SK-N-SH (cell line): ENCODE results near the gene CTAG1B. TPM values are rescaled to one million over a fixed set of nuclear protein-coding genes. Genes with fewer than 3 reads are reported as not detected.
"Not testable (repeated sequence)": the region's sequence is repeated elsewhere in the genome, so short reads cannot be mapped to it uniquely, and the experiment has no call there.

Experiments used
- CTCF ChIA-PET: fragments of 300-600, 350-600 bp; formaldehyde crosslinking; extraction: SDS; loops from one replicate; lab custom pipeline; 2021; lab: Yijun Ruan, JAX
- POLR2A ChIA-PET: fragments of 350-600 bp; sonication (Branson Sonifier 250); formaldehyde crosslinking; extraction: SDS; loops from one replicate; lab custom pipeline; 2020; ENCODE audit warnings: antibody characterized with exemption, inconsistent platforms; lab: Yijun Ruan, JAX
- DNase-seq: peaks from one replicate; pipeline ENCODE4 v3.0.0; 2012
- H2AFZ ChIP-seq: fragments of 200-600 bp; sonication (generic); 2 replicates; pipeline ENCODE4 v1.8.1; 2016; ENCODE audit warnings: antibody characterized with exemption, mild to moderate bottlenecking, low read depth
- H3F3A ChIP-seq: fragments of 200-600 bp; sonication (generic); replicated peaks from 2 replicates; pipeline ENCODE3; 2016; ENCODE audit warnings: antibody characterized with exemption, mild to moderate bottlenecking; ENCODE audit not compliant: insufficient read depth
- H3K27ac ChIP-seq, 2 experiments: fragments of 200-500 bp in 1 of 2; fragments of 200-600 bp in 1 of 2; sonication (Bioruptor generic) in 1 of 2; sonication (generic), shearing (Covaris generic) in 1 of 2; 2 replicates each; pipeline versions ENCODE4 v1.5.1 to v1.6.1; 2014 to 2016; ENCODE audit warnings: low read depth in 2 of 2, inconsistent platforms in 1 of 2, low read length in 1 of 2, mild to moderate bottlenecking in 1 of 2, mixed read lengths in 1 of 2
- H3K27me3 ChIP-seq: fragments of 200-600 bp; sonication (generic), shearing (Covaris generic); 2 replicates; pipeline ENCODE4 v1.6.1; 2016; ENCODE audit warnings: mixed run types; ENCODE audit not compliant: insufficient read depth
- H3K36me3 ChIP-seq, 2 experiments: fragments of 200-500 bp in 1 of 2; fragments of 200-600 bp in 1 of 2; sonication (Bioruptor generic) in 1 of 2; sonication (generic) in 1 of 2; replicated peaks in 1 of 2; 2 replicates each; pipeline versions ENCODE3 to v1.5.1; 2014 to 2016; ENCODE audit warnings: low read length in 1 of 2, mild to moderate bottlenecking in 1 of 2; ENCODE audit not compliant: insufficient read depth in 2 of 2, control insufficient read depth in 1 of 2
- H3K4me1 ChIP-seq, 2 experiments: fragments of 200-500 bp in 1 of 2; fragments of 200-600 bp in 1 of 2; sonication (Bioruptor generic) in 1 of 2; sonication (generic), shearing (Covaris generic) in 1 of 2; 2 replicates each; pipeline versions ENCODE4 v1.5.1 to v1.6.1; 2014 to 2016; ENCODE audit warnings: low read depth in 1 of 2, low read length in 1 of 2, mixed run types in 1 of 2; ENCODE audit not compliant: insufficient read depth in 2 of 2, control insufficient read depth in 1 of 2
- H3K4me2 ChIP-seq: fragments of 200-600 bp; sonication (generic), shearing (Covaris generic); 2 replicates; pipeline ENCODE4 v1.6.1; 2017; ENCODE audit warnings: mixed run types
- H3K4me3 ChIP-seq, 2 experiments: fragments of 200-500 bp in 1 of 2; fragments of 200-600 bp in 1 of 2; sonication (Bioruptor generic) in 1 of 2; sonication (generic), shearing (Covaris generic) in 1 of 2; 2 replicates each; pipeline versions ENCODE4 v1.5.1 to v1.8.1; 2014 to 2016; ENCODE audit warnings: low read depth in 2 of 2, inconsistent platforms in 1 of 2, low read length in 1 of 2, mild to moderate bottlenecking in 1 of 2, mixed read lengths in 1 of 2, moderate library complexity in 1 of 2
- H3K79me2 ChIP-seq: fragments of 200-600 bp; sonication (generic); 2 replicates; pipeline ENCODE4 v1.8.1; 2017; ENCODE audit warnings: mild to moderate bottlenecking; ENCODE audit not compliant: insufficient read depth
- H3K9ac ChIP-seq: fragments of 200-600 bp; sonication (generic); 2 replicates; pipeline ENCODE4 v1.6.1; 2017; ENCODE audit warnings: mixed run types
- H3K9me2 ChIP-seq: fragments of 200-600 bp; sonication (generic); 2 replicates; pipeline ENCODE4 v1.6.1; 2017; ENCODE audit warnings: mixed run types
- H3K9me3 ChIP-seq: fragments of 200-600 bp; sonication (generic); 2 replicates; pipeline ENCODE4 v1.6.1; 2017; ENCODE audit warnings: mixed run types, mild to moderate bottlenecking, moderate library complexity
- H4K20me1 ChIP-seq: fragments of 200-600 bp; sonication (generic); 2 replicates; pipeline ENCODE4 v1.6.1; 2017; ENCODE audit warnings: mild to moderate bottlenecking, mixed run types; ENCODE audit not compliant: insufficient read depth
- FOXM1 ChIP-seq: IDR thresholded peaks from 2 replicates; pipeline ENCODE4 v1.4.0; 2012; ENCODE audit warnings: low read depth, mild to moderate bottlenecking
- JUND ChIP-seq: IDR thresholded peaks from 2 replicates; pipeline ENCODE4 v1.4.0; 2012
- MAX ChIP-seq: IDR thresholded peaks from 2 replicates; pipeline ENCODE4 v1.4.0; 2012; ENCODE audit warnings: low read depth
- RXRA ChIP-seq: IDR thresholded peaks from 2 replicates; pipeline ENCODE4 v1.4.0; 2012; ENCODE audit warnings: low read depth, mild to moderate bottlenecking, borderline replicate concordance
- SIN3A ChIP-seq: IDR thresholded peaks from 2 replicates; pipeline ENCODE4 v1.6.1; 2012; ENCODE audit warnings: low read depth, mild to moderate bottlenecking, low read length, moderate library complexity, borderline replicate concordance
- WGBS: methylation state at CpG from one replicate; pipeline ENCODE4 v1.1.6; 2017; ENCODE audit warnings: low lambda C conversion rate; 5-methylcytosine and 5-hydroxymethylcytosine counted together
- polyA plus RNA-seq, 3 experiments: library from polyadenylated mRNA; depleted of rRNA; stranded (reverse); fragments of >200 nt; gene quantifications; 2 replicates each; pipeline ENCODE4 v1.2.3, GENCODE V29; 2012
- TF ChIP-seq, protein P1 (sequence below): IDR thresholded peaks from 2 replicates; pipeline ENCODE4; 2012
- TF ChIP-seq, protein P2 (sequence below): fragments of 150-350 bp; IDR thresholded peaks from 2 replicates; pipeline ENCODE4 v1.6.1; 2016; ENCODE audit warnings: mild to moderate bottlenecking, low read depth, low read length

CTAG1B gene
- polyA plus RNA-seq, 1 of the 3 experiments (the other 2 are of a cell fraction), result not detected

DNA sequence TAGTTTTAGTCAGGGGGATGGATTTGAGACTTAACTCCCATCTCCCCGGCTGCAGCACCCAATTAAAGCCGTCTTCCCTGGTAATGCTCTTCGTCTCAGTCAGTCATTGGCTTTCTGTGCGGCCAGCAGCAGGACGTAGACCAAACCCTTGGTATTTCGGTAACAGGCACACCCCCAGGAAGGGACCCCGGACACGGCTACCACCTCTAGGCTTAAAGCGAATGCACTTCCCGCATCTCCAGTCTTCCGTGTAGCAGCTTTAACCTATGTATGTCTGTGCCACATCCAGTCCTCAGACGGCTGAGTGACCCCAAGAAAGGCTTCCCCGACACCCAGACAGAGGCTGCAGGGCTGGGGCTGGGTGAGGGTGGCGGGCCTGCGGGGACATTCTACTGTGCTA, 35.8 kb upstream of the CTAG1B start:
- ChIA-PET POLR2A (no interaction called here), CTCF (no interaction called here)
- no peak overlapping the region for H3K9ac ChIP-seq
- H3K79me2 ChIP-seq, result no peaks in the 10 kb centered on the region
- 51% methylated on average over 12 of the region's 15 CpGs for WGBS
- H4K20me1 ChIP-seq, result no peaks in the 10 kb centered on the region
- no peaks in the 10 kb centered on the region for H3K4me1 ChIP-seq
- peaks cover 14% of the 10 kb centered on the region; the same call in 1 of the 2 replicates for H3K27me3 ChIP-seq
- H3K4me3 ChIP-seq, result no peak overlapping the region
- no peak for DNase-seq
- no peak overlapping the region for H3K4me2 ChIP-seq
- no peaks in the 10 kb centered on the region for H3K9me2 ChIP-seq
- H3K27ac ChIP-seq, result no peak overlapping the region
- H3K36me3 ChIP-seq, result no peaks in the 10 kb centered on the region
- no peaks in the 10 kb centered on the region for H3K9me3 ChIP-seq
- no peaks in the 10 kb centered on the region for H3F3A ChIP-seq
- TF ChIP-seq SIN3A (no peak), FOXM1 (no peak), RXRA (no peak)
- no peak overlapping the region for H2AFZ ChIP-seq

DNA sequence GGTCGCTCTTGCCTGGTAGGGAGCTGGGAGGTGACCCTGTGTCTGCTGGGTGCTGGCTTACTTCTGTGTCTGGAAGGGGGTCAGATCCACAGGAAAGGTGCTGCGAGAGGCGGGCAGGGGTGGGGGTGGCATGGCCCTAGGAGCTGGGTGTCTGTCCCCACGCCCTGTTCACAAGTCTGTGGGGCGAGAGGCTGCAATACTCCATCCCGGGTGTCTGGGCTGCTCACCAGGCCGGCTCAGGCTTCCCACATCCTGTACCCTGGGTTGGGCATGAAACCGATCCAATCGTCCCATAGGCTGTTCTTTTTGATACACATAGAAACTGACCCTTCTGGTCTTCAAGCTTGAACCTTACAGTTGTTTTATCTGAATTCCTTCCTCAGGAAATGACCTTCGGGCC, 35.3 kb upstream of the CTAG1B start:
- CTCF ChIA-PET, result no interaction called here
- H3K4me1 ChIP-seq, result no peaks in the 10 kb centered on the region
- no peaks in the 10 kb centered on the region for H3K9me3 ChIP-seq
- POLR2A ChIA-PET, result no interaction called here
- TF ChIP-seq, protein P1, sequence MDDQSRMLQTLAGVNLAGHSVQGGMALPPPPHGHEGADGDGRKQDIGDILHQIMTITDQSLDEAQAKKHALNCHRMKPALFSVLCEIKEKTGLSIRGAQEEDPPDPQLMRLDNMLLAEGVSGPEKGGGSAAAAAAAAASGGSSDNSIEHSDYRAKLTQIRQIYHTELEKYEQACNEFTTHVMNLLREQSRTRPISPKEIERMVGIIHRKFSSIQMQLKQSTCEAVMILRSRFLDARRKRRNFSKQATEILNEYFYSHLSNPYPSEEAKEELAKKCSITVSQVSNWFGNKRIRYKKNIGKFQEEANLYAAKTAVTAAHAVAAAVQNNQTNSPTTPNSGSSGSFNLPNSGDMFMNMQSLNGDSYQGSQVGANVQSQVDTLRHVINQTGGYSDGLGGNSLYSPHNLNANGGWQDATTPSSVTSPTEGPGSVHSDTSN, result no peak
- TF ChIP-seq, protein P2, sequence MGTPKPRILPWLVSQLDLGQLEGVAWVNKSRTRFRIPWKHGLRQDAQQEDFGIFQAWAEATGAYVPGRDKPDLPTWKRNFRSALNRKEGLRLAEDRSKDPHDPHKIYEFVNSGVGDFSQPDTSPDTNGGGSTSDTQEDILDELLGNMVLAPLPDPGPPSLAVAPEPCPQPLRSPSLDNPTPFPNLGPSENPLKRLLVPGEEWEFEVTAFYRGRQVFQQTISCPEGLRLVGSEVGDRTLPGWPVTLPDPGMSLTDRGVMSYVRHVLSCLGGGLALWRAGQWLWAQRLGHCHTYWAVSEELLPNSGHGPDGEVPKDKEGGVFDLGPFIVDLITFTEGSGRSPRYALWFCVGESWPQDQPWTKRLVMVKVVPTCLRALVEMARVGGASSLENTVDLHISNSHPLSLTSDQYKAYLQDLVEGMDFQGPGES, result no peak
- TF ChIP-seq RXRA, result no peak
- TF ChIP-seq MAX, result no peak
- no peak for TF ChIP-seq JUND
- H2AFZ ChIP-seq, result no peak overlapping the region
- H3K4me3 ChIP-seq, result no peak overlapping the region
- H3K9ac ChIP-seq, result no peak overlapping the region
- no peaks in the 10 kb centered on the region for H3K9me2 ChIP-seq
- H3K27ac ChIP-seq, result no peak overlapping the region
- peaks cover 20% of the 10 kb centered on the region; the same call in 1 of the 2 replicates for H3K27me3 ChIP-seq
- WGBS, result 31% methylated on average over 5 of the region's 10 CpGs
- no peaks in the 10 kb centered on the region for H4K20me1 ChIP-seq
- H3K79me2 ChIP-seq, result no peaks in the 10 kb centered on the region
- H3F3A ChIP-seq, result no peaks in the 10 kb centered on the region
- no peak for DNase-seq
- H3K36me3 ChIP-seq, result no peaks in the 10 kb centered on the region
- no peak overlapping the region for H3K4me2 ChIP-seq

DNA sequence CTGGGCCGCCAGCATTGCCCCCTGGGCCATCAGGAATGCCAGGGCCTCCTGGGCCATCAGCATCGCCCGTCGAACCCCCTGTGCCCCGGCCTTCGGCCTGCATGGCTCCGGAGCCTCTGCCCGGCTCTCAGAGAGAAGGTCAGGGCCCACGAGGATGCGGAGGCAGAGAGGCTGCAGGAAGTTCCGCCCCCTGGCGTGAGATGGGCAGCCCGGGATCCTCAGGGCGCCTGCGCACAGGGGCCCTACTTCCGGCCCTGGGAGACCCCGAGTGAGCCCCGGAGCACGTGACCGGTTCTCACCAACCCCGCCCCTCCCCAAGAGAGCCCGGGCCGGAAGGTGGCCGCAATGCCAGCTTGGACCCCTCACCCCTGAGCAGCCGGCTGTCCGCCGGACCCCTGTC, 34.3 kb upstream of the CTAG1B start, which contains the start of gene CTAG2:
Gene CTAG2, minus strand, starts transcription at position 167 of the 400 bp plus-strand sequence. Its CDS starts 64 bp downstream, at position 103.
- H3K9ac ChIP-seq, H2AFZ ChIP-seq, H3K9me3 ChIP-seq, H3K4me3 ChIP-seq, POLR2A ChIA-PET, H4K20me1 ChIP-seq, H3K4me2 ChIP-seq, H3K4me1 ChIP-seq, H3K79me2 ChIP-seq, H3K27ac ChIP-seq, CTCF ChIA-PET, H3K9me2 ChIP-seq, DNase-seq, H3F3A ChIP-seq, H3K36me3 ChIP-seq: not testable (repeated sequence)
- WGBS, result no CpG with 5 or more reads among the region's 27 CpGs
- H3K27me3 ChIP-seq, result peaks cover 29% of the 10 kb centered on the region
